ENCODE data around the gene MST1R. TPM values are rescaled to one million over a fixed set of nuclear protein-coding genes. Genes with fewer than 3 reads are reported as not detected.

The MST1R gene
- total and polyA plus RNA-seq, 2 of the 4 experiments (the other 2 are of a cell fraction): under 0.01 to 0.14 TPM

- Histone ChIP-seq H3K27ac (ENCODE audit: insufficient read depth, low read length) (no peak overlapping the region), H4K8ac (ENCODE audit: low read depth in 2 of 2, low read length in 2 of 2) (peak overlapping the region; percentile 6 to 36; a peak in 2 of 4 replicates), H3K9ac (ENCODE audit: low read depth, low read length) (no peak overlapping the region), H3K36me3 (ENCODE audit: control insufficient read depth, insufficient read depth, low read length) (no peaks in the 10 kb centered on the region), H2AFZ (replicated peaks; ENCODE audit: low read length, poor library complexity) (no peak overlapping the region), H3K14ac (replicated peaks; ENCODE audit: low read depth, low read length) (no peak overlapping the region), H3K4me3 (ENCODE audit: insufficient read depth, low read depth, low read length) (no peak overlapping the region), H3K4me2 (ENCODE audit: low read depth, low read length) (no peak overlapping the region), H3K18ac (ENCODE audit: low read depth, low read length) (no peak overlapping the region), H2BK20ac (ENCODE audit: low read depth, low read length) (no peak overlapping the region), H4K20me1 (ENCODE audit: insufficient read depth, low read length) (no peaks in the 10 kb centered on the region), H2BK5ac (ENCODE audit: low read depth, low read length, poor library complexity, severe bottlenecking) (no peak overlapping the region), H3K23ac (ENCODE audit: low read depth, low read length) (no peak overlapping the region), H2BK15ac (ENCODE audit: low read depth, low read length) (no peak overlapping the region), H3K4me1 (ENCODE audit: control insufficient read depth, insufficient read depth, low read length) (peaks cover 5% of the 10 kb centered on the region), H3K27me3 (ENCODE audit: control insufficient read depth, insufficient read depth, low read length) (no peaks in the 10 kb centered on the region), H3K79me1 (ENCODE audit: low read depth in 1 of 2, low read length in 2 of 2) (peaks cover 11 to 23% of the 10 kb centered on the region in 2 experiments), H2BK120ac (ENCODE audit: low read depth, low read length) (no peak overlapping the region), H2AK9ac (replicated peaks; ENCODE audit: low read depth, low read length, poor library complexity) (peak overlapping the region; percentile 13), H2AK5ac (ENCODE audit: low read depth, low read length) (0 out of 2 replicates have a peak overlapping the region, but pooled peaks have one; percentile 30), H4K5ac (ENCODE audit: low read depth, low read length) (no peak overlapping the region), H3K4ac (ENCODE audit: low read depth, low read length) (no peak overlapping the region; the same call in 1 of the 2 replicates), H4K91ac (ENCODE audit: insufficient read depth, low read depth, low read length) (no peak overlapping the region), H3K9me3 (ENCODE audit: control insufficient read depth, insufficient read depth, low read length) (no peaks in the 10 kb centered on the region), H3K56ac (ENCODE audit: extremely low read depth, insufficient read depth, low read length) (no peak overlapping the region), H3K9me1 (ENCODE audit: insufficient read depth, low read length) (peaks cover 5% of the 10 kb centered on the region; the same call in 1 of the 2 replicates)
- DNase-seq (no peak), ATAC-seq (ENCODE audit: low read depth) (no peak)
- TF ChIP-seq MAFK (IDR thresholded peaks at IDR 0.05; ENCODE audit: low read depth, low read length) (no peak), RCOR1 (IDR thresholded peaks at IDR 0.05; ENCODE audit: insufficient replicate concordance, low read length) (no peak), SMC3 (IDR thresholded peaks at IDR 0.05; ENCODE audit: low read depth, low read length) (no peak), RFX5 (IDR thresholded peaks at IDR 0.05; ENCODE audit: low read depth, low read length) (no peak), FOS (IDR thresholded peaks at IDR 0.05; ENCODE audit: low read depth, low read length) (no peak), RAD21 (IDR thresholded peaks at IDR 0.05; ENCODE audit: low read length) (no peak), CTCF (conservative IDR thresholded peaks at IDR 0.05; ENCODE audit: low read depth, low read length) (no peak), MAZ (IDR thresholded peaks at IDR 0.05; ENCODE audit: borderline replicate concordance, low read depth, low read length) (no peak), NFE2L2 (IDR thresholded peaks at IDR 0.05; ENCODE audit: low read depth, low read length) (no peak), CEBPB (IDR thresholded peaks at IDR 0.05; ENCODE audit: low read depth, low read length) (no peak), ELK1 (IDR thresholded peaks at IDR 0.05; ENCODE audit: borderline replicate concordance, low read depth, low read length) (no peak), BHLHE40 (IDR thresholded peaks at IDR 0.05; ENCODE audit: low read depth, low read length) (no peak), POLR2A (IDR thresholded peaks at IDR 0.05; ENCODE audit: low read depth, low read length) (no peak), USF2 (IDR thresholded peaks at IDR 0.05; ENCODE audit: low read depth, low read length) (no peak), CHD1 (IDR thresholded peaks at IDR 0.05; ENCODE audit: low read depth, low read length) (no peak)
- BruUV-seq (replicated peaks): no TSS peak
- POLR2A ChIA-PET (ENCODE audit: unreplicated experiment): no interaction called here
- no CpG with 5 or more reads among the region's 1 CpG for WGBS, 2 experiments (ENCODE audit: extremely low coverage in 2 of 2, insufficient read length in 1 of 2)
- CTCF ChIA-PET: no interaction called here
- dilution Hi-C loops (cut with HindIII; ENCODE audit: low sequenced_read_pairs, unreplicated experiment) (no loop called here), intact Hi-C loops (cut with micrococcal nuclease) (no loop called here), in situ Hi-C loops (cut with MboI; ENCODE audit: low sequenced_read_pairs) (no loop called here)
Measured at GRCh38 chr3:49930922-49931321, 27.2 kb upstream of the MST1R start.
